ENCODE results near the gene KCTD5. TPM values are rescaled to one million over a fixed set of nuclear protein-coding genes. Genes with fewer than 3 reads are reported as not detected.

KCTD5 gene
- total and polyA plus RNA-seq, 2 experiments from 2014 or later: 31.5 to 32.2 TPM

DNA sequence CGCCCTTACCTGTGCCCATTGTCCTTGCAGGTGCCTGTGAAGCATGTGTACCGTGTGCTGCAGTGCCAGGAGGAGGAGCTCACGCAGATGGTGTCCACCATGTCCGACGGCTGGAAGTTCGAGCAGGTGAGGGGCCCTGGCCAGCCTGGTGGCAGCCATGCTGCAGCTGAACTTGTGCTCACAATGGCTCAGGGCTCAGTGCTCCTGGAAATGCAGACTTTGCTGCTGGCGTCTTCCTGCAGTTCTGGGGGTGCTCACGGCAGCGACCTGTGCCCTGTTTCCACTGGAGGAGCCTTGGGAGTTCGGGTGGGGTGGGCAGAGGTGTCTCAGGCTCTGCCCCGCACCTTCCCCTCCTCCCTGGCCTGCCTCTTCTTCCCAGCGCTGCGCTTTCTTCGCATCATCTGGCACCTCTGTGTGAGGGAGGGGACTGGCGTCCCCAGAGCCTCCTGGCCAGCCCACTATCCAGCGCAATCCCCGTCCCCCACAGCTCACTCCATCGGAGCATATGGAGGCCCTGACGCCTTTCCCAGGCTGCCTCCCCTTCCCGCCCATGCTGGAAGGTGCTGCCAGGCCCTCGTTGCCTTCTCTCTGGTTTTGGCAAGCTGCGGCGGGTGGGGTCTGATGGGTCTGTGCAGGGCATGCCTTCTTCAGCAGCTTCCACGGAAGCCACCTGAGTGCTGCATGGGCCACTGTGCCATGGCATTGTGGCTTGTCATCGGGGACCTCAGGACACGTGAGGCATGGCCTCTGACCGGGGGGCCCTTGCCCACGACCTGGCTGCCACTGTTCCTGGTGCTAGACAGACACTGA, 17.7 kb downstream of the KCTD5 start:
- Histone ChIP-seq H2AFZ (no peak overlapping the region), H3K79me2 (no peaks in the 10 kb centered on the region), H3K36me3 (replicated peaks; ENCODE audit: insufficient read depth, low read depth) (no peaks in the 10 kb centered on the region), H3K4me3 (no peak overlapping the region), H3K27ac (no peak overlapping the region), H3K9me2 (replicated peaks; ENCODE audit: insufficient read depth) (no peaks in the 10 kb centered on the region), H3K4me2 (no peak overlapping the region), H3K9me3 (ENCODE audit: low read depth) (no peaks in the 10 kb centered on the region), H3K4me1 (ENCODE audit: insufficient read depth) (no peaks in the 10 kb centered on the region), H4K20me1 (ENCODE audit: insufficient read depth, poor library complexity, severe bottlenecking) (no peaks in the 10 kb centered on the region), H3K27me3 (no peaks in the 10 kb centered on the region)
- TF ChIP-seq EZH2 (IDR thresholded peaks at IDR 0.05; ENCODE audit: borderline replicate concordance) (no peak), EZH2phosphoT487 (IDR thresholded peaks at IDR 0.05; ENCODE audit: low read depth, severe bottlenecking, unreplicated experiment) (no peak)
- TF ChIP-seq, protein P1, sequence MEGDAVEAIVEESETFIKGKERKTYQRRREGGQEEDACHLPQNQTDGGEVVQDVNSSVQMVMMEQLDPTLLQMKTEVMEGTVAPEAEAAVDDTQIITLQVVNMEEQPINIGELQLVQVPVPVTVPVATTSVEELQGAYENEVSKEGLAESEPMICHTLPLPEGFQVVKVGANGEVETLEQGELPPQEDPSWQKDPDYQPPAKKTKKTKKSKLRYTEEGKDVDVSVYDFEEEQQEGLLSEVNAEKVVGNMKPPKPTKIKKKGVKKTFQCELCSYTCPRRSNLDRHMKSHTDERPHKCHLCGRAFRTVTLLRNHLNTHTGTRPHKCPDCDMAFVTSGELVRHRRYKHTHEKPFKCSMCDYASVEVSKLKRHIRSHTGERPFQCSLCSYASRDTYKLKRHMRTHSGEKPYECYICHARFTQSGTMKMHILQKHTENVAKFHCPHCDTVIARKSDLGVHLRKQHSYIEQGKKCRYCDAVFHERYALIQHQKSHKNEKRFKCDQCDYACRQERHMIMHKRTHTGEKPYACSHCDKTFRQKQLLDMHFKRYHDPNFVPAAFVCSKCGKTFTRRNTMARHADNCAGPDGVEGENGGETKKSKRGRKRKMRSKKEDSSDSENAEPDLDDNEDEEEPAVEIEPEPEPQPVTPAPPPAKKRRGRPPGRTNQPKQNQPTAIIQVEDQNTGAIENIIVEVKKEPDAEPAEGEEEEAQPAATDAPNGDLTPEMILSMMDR (IDR thresholded peaks at IDR 0.05; ENCODE audit: poor library complexity): no peak
- DNase-seq (ENCODE audit: low spot score): no peak
- WGBS (ENCODE audit: low lambda C conversion rate, missing lambda C conversion rate): 96% methylated on average over 28 of the region's 28 CpGs

DNA sequence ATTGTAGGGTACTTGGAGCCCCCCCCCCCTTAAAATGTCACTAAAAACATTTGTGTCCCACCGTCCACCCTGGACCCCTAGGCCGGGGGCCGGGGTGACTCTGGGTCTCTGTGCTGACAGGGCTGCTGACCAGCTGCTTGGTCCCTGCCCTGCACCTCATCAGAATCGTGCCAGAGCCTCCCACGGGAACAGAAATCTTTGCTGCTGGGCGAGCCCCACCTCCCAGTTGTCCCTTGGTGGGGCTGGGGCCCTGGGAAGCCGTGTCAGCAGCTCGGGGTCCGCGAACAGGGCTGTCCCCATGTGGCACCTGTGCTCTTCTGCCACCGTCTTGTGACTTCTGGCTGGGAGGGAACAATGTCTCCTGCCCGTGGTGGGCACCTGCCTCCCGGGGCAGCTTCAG, 18.5 kb downstream of the KCTD5 start:
- 86% methylated on average over 13 of the region's 13 CpGs for WGBS (ENCODE audit: low lambda C conversion rate, missing lambda C conversion rate)

DNA sequence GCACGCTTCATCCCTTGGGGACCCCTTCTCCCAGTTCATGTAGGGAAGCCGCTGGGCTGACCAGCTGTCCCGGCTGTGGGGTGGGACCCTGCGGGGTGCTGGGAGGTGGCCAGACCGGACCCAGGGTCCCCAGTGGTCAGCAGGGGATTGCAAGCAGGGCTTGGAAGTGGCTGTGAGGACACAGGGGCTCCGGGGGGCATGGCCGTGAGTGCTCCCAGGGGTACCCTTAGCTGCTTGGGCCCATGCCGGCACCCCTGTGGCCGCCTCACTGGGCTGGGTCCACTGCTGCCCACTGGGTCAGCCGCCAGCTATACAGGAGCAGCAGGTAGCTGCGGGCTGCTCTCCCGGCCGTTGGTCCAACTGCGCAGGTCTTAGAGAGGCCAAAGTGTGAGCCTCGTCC, 18.9 kb downstream of the KCTD5 start:
- Histone ChIP-seq H2AFZ (no peak overlapping the region), H3K9me3 (ENCODE audit: low read depth) (no peaks in the 10 kb centered on the region), H3K27me3 (no peaks in the 10 kb centered on the region), H3K79me2 (no peaks in the 10 kb centered on the region), H3K4me1 (ENCODE audit: insufficient read depth) (no peaks in the 10 kb centered on the region), H3K36me3 (replicated peaks; ENCODE audit: insufficient read depth, low read depth) (no peaks in the 10 kb centered on the region), H3K4me3 (no peak overlapping the region), H4K20me1 (ENCODE audit: insufficient read depth, poor library complexity, severe bottlenecking) (no peaks in the 10 kb centered on the region), H3K9me2 (replicated peaks; ENCODE audit: insufficient read depth) (no peaks in the 10 kb centered on the region), H3K4me2 (no peak overlapping the region), H3K27ac (no peak overlapping the region)
- DNase-seq (ENCODE audit: low spot score): no peak
- WGBS (ENCODE audit: low lambda C conversion rate, missing lambda C conversion rate): over 99% methylated on average over 15 of the region's 15 CpGs
- TF ChIP-seq, protein P1 (IDR thresholded peaks at IDR 0.05; ENCODE audit: poor library complexity): no peak
- TF ChIP-seq EZH2phosphoT487 (IDR thresholded peaks at IDR 0.05; ENCODE audit: low read depth, severe bottlenecking, unreplicated experiment) (no peak), EZH2 (IDR thresholded peaks at IDR 0.05; ENCODE audit: borderline replicate concordance) (no peak)

More for the DNA sequence above, 18.5 kb downstream of the KCTD5 start:
- Histone ChIP-seq H3K9me3 (ENCODE audit: low read depth) (no peaks in the 10 kb centered on the region), H3K27ac (no peak overlapping the region), H3K36me3 (replicated peaks; ENCODE audit: insufficient read depth, low read depth) (no peaks in the 10 kb centered on the region), H3K79me2 (no peaks in the 10 kb centered on the region), H3K4me1 (ENCODE audit: insufficient read depth) (no peaks in the 10 kb centered on the region), H3K4me3 (no peak overlapping the region), H2AFZ (no peak overlapping the region), H3K9me2 (replicated peaks; ENCODE audit: insufficient read depth) (no peaks in the 10 kb centered on the region), H3K4me2 (no peak overlapping the region), H4K20me1 (ENCODE audit: insufficient read depth, poor library complexity, severe bottlenecking) (no peaks in the 10 kb centered on the region), H3K27me3 (no peaks in the 10 kb centered on the region)
- no peak for DNase-seq (ENCODE audit: low spot score)
- TF ChIP-seq EZH2 (IDR thresholded peaks at IDR 0.05; ENCODE audit: borderline replicate concordance) (no peak), EZH2phosphoT487 (IDR thresholded peaks at IDR 0.05; ENCODE audit: low read depth, severe bottlenecking, unreplicated experiment) (no peak)
- TF ChIP-seq, protein P1 (IDR thresholded peaks at IDR 0.05; ENCODE audit: poor library complexity): no peak

Data from hepatocyte (in vitro differentiated cells).